ENCODE measurements around the gene MS4A4A.
A peak's percentile ranks its signal among the peaks of the same experiment; 100 is the strongest.
"Not testable (repeated sequence)": the region's sequence is repeated elsewhere in the genome, so short reads cannot be mapped to it uniquely, and the experiment has no call there.

Gene MS4A4A

DNA sequence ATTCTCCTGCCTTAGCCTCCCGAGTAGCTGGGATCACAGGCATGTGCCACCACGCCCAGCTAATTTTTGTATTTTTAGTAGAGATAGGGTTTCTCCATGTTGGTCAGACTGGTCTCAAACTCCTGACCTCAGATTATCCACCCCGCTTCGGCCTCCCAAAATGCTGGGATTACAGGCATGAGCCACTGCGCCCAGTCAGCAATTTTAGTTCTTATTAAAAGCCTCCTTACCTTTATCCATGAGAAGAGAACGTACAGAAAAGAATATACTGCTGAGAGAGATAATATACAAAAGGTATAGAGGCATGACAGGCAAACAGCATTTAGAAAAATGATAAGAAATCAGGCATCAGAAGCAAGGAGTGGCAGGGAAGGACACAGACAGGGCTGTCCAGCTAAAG, 21.4 kb downstream of the MS4A4A start:
- DNase-seq (ENCODE audit: low read depth in 1 of 2, low spot score in 1 of 2) = not testable (repeated sequence)

DNA sequence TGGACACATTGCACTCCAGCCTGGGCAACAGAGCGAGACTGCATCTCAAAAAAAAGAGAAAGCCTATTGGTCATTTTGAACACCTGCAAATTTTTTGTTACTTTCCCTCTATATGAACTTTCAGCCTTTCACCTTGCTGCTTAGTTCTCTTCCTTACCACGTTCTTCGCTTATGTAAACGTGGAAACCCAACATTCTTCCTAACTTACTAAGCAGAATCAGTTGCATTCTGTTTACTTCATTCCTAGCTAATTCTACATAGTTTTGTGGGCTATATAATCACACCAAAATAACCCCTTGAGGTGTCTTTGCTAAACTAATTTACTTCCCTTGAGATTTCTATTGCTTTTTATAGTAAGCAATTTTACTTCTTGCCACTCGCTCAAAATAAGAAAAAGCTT, 23.2 kb downstream of the MS4A4A start:
- DNase-seq (ENCODE audit: low read depth in 1 of 2, low spot score in 1 of 2) = no peak

DNA sequence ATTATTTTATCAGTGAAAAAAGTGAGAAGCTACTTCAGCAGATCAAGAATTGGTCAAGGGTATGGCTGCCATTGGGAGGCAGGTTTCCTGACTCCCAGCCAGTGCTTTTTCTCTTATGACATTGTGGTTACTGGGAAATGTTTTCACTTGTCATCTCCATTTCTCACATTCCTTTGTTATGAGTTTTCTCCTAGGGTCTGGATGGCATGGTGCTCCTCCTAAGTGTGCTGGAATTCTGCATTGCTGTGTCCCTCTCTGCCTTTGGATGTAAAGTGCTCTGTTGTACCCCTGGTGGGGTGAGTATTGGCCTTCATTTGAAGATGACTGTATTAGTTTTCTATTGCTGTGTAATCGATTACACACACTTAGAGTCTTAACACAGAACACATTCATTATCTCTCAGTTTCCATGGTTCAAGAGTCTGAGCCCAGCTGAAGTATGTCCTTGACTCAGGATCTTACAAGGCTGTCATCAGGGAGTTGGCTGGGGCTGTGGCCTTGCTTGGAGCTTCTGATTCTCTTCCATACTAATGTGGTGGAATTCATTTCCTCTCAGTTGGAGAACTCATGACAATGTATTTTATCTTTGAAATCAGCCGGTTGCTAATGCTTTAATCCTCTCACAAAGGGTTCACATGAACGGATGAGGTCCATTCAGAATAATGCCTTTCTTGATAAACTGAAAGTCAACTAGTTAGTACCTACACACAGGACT, 25.6 kb downstream of the MS4A4A start:
- no peak for DNase-seq (ENCODE audit: low read depth in 1 of 2, low spot score in 1 of 2)

DNA sequence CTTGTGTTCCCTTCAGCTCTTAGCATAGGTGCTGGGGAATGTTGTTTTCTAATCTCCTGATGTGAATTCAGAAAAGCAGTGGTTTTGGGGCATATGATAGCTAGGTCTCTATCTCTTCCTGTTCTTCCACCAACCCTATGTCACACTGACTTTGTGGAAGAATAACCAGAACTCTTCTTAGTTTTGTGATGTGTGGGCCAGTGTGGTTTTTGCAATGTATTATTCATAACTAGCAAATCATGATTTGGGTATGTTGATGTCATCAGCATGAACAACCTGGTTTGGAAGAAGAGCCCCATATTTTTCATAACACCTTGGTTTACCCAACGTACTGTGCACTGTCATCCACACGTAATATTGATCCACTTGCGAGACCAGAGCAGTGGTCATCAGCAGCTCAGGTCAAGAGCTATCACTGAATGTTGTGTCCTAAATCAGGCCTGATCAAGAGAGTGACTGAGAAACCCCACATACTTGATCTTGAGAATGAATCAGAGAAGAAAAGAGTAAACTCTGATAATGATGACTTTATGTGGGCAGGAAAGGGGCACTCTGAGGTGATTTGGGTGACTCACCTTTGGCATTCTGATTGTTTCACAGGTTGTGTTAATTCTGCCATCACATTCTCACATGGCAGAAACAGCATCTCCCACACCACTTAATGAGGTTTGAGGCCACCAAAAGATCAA, 27.2 kb downstream of the MS4A4A start:
- no peak for DNase-seq (ENCODE audit: low read depth in 1 of 2, low spot score in 1 of 2)

DNA sequence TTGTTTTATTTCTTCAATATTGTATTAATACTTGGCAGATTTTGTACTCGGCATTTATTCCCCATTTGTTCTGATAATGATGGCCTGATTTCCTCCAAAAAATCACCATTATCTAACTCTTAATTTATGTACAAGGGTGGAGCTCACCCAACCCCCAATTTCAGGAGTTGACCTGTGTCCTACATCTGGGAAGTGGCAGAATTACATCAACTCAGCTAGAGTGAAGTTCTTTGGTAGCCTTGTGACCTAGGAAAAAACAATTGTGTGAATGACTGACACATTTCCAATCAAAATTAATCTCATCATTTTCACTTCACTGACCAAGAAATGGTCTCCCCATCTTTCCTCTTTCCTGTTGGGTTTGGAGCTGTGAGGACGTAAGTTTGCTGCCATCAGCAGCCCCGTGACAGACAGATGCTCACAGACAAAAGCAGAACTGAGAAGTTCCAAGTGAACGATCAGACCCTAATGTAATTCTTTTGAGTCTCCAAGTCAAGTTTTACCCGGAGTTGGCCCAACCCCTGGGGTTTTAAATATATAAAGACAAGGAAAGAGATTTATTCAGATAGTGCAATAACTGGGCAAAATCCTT, 30.0 kb downstream of the MS4A4A start:
- no peak for DNase-seq (ENCODE audit: low read depth in 1 of 2, low spot score in 1 of 2)

DNA sequence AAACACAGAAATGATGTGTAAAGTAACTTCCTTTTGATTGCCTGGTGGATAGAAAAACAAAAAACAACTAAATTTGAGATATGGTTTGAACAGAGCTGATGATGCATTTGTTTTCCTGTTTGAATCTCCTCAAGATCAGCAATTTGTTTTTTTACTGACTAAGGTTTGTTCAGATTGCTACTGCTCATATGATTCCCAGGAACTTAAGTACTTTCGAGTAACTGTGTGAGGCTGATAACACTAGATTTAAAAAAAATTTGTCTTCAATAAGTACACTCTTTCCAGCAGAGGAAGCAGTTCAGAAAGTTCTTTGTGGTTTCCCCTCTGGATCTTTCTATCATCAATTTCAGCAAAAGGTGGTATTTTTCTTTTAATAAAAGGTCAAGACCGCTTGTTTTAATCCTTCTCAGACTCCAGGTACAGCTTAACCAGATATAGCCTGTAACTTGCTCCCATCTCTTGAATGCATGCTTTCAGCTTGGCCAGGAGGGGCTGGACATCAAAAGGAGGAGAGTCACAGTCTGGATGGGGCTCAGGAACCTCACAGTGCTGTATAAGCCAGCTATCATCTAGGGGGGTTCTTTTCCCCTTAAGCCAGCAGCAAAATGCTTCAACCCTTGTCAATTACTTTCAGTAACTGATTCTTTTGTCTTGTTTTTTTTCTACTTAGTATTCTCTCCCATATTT, 34.3 kb downstream of the MS4A4A start:
- no peak for DNase-seq (ENCODE audit: low read depth in 1 of 2, low spot score in 1 of 2)

DNA sequence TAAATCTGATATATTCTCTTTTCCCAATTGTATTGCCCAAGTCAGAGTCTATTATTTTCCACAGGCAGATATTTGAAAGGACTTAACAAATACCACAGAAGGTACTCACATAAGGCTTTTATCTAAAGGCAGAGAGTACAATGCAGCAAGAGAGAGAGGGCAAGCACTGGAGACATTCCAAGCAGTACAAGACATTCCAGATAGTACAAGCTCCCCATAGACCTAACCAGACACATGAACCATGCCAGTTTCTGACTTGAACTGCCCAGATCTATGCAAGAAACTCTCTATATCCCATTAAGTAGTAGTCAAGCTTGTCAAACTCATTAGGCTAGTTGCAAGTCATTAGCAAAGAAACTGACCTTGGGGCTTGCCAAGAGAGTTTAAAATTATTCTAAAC, 35.4 kb downstream of the MS4A4A start:
- DNase-seq (ENCODE audit: low read depth in 1 of 2, low spot score in 1 of 2) = no peak

DNA sequence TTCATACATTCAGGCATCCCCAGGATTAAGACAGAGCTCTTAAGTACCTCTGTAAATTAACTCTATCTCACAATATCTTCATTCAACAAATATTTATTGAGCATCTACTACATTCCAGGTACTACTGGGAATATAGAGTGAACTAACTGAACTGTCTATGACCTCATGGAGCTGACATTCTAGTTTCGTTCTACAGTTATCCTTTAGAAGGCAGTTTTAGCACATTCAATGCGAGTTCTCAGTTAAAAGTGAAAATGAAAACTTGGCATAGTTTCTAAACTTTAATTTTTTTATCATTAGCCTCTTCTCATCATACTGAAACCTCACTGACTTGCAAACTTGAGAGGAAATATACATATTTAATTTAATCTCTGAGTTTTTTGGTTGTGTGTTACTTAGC, 35.9 kb downstream of the MS4A4A start:
- DNase-seq (ENCODE audit: low read depth in 1 of 2, low spot score in 1 of 2) = no peak

DNA sequence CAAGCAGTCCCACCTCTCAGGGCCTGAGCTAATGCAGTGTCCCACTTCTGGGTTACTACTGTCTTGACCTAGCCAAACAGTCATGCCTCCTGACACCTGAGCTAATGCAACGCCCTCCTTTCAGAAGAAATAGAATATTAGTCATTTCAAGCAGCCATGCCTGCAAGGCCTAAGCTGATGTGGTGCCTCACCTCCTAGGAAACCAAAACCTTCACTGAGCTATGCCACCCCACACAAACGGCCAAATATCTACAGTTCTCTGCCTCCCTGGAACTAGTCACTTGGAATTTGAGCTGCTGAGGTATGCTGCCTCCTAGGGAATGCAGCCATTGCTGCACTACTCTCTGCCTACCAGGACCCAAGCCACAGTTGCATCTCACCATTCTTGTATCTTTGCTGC, 38.3 kb downstream of the MS4A4A start:
- DNase-seq (ENCODE audit: low read depth in 1 of 2, low spot score in 1 of 2) = no peak

DNA sequence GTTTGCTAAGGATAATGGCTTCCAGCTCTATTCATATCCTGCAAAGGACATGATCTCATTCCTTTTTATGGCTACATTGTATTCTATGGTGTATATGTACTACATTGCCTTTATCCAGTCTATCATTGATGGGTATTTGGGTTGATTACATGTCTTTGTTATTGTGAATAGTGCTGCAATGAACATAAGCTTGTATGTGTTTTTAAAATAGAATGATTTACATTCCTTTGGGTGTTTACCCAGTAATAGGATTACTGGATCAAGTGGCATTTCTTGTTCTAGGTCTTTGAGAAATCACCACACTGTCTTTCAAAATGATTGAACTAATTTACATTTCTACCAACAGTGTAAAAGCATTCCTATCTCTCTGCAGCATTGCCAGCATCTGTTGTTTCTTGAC, 40.6 kb downstream of the MS4A4A start:
- DNase-seq (ENCODE audit: low read depth in 1 of 2, low spot score in 1 of 2) = no peak

DNA sequence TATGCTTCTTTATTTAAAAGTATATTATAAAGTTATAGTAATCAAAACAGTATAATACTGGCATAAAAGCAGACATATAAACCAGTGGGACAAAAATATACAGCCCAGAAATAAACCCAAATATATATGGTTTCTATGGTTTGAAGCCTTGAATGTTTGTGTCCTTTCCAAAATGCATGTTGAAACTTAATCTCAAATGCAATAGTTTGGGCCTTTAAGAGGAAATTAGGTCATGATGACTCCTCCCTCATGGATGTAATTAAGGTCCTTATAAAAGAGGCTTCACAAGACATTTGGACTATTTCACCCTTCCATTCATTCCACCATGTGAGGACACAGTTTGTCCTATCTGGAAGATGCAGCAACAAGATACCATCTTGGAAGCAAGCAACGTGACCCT, 46.5 kb downstream of the MS4A4A start, which contains the start of gene MS4A6E:
TSS of gene MS4A6E (plus strand) at position 301 of the 400 bp plus-strand sequence. CDS start 7,641 bp downstream, outside the sequence.
- DNase-seq (ENCODE audit: low read depth in 1 of 2, low spot score in 1 of 2) = no peak

DNA sequence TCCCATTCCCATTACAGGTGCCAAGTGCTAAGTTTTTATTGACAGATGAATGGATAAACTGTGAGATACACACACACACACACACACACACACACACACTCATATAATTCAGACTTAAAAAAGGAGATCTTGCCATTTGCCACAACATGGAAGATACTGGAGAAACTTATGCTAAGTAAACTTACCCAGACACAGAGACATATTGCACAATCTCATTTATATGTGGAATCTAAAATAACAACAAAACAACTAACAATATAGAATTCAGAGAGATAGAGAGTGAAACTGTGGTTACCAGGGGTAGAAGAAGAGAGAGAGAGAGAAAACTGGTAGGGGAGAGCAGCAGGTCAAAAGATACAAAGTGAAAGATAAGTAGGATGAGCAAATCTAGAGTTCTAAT, 48.0 kb downstream of the MS4A4A start:
- no peak for DNase-seq (ENCODE audit: low read depth in 1 of 2, low spot score in 1 of 2)

DNA sequence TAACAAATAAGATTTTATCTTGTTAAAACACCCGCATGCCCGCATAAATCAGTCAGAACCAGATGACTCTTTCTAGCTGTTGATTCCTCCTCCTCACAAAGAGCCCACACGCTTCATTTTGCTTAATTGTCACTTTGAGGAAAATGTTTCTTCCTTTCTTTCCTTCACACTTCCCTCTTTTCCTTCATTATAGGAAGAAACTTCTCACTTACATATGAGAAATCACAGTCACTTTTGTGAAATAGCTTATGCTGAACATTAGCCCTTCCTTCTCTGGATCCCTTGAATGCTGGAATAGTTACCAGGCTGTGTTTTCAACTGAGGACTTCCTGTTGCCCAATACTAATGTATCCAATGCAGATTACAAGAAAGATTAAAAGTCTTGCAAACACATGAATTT, 52.4 kb downstream of the MS4A4A start:
- no peak for DNase-seq (ENCODE audit: low read depth in 1 of 2, low spot score in 1 of 2)

DNA sequence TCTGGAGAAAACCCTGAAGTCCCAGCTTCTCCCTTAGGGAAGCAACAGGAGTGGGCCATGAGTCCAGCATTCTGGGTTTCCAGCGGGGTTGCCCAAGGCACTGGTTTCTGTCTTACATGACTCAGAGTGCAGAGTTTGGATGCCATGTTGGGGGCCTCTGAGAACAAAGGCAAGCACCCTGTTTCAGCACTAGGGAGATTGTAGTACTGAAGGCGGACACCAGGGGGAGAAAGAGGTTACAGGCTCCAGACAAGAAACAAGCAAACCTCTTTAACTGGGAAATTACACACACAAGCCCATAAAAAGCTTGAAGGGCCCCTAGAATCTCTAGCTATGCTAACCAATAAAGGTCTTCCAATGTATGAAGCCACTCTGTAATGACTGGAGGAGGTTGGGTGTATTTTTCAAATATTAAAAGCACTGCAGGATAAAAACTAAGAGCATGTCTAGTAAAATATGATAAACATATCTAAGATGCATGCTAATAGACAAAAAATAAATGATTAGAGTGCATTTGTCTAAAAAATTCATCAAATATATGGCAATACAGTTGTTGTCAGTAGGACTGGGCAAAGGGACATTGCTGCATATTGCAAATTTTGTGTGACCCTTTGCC, 53.6 kb downstream of the MS4A4A start:
- DNase-seq (ENCODE audit: low read depth in 1 of 2, low spot score in 1 of 2) = peak; percentile 6 to 15

DNA sequence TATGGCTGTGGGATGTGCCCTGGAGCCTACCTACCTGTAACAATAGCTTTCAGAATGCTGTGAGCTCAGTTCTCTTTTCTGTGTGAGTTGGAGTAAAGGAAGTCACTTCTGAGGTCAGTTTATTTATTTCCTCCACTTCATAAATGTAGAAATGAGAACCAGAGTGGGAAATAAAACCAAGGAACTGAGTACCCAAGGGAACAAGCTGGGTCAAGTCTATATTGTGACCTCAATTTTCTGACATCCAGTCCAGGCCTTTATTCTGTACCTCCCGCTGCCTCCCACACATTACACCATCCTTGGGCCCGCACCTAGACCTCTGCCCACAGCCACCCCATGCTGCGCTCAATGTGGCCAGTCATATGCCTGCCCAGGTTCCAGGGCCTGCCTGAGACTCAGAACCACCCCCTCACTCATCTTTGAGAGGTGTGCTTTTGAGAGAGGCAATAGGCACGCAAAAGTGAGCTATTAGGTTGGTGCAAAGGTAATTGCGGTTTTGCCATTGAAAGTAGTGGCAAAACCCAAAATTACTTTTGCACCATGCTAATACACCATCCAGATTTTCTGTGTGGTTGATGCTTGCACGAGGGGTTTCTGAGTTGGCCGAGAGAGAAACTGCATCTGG, 56.4 kb downstream of the MS4A4A start:
- no peak for DNase-seq (ENCODE audit: low read depth in 1 of 2, low spot score in 1 of 2)

DNA sequence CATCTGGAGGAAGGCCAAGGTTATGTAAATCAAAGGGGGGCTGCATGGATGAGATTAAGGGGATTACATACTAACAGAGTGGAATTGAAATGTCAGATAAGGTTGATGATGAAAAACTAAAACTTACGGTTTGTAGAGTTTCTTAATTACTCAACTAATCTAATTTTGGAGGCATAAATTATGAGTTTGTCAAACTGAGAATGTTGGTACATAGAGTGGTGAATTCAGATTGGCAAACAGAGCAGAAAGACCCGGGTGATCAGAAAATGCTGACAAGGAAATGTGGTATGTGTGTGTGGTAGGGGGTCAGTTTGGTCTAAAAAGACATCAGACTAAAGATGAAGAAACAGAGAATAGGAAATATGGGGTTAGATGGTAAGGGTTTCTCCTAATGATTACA, 57.6 kb downstream of the MS4A4A start:
- DNase-seq (ENCODE audit: low read depth in 1 of 2, low spot score in 1 of 2) = no peak

DNA sequence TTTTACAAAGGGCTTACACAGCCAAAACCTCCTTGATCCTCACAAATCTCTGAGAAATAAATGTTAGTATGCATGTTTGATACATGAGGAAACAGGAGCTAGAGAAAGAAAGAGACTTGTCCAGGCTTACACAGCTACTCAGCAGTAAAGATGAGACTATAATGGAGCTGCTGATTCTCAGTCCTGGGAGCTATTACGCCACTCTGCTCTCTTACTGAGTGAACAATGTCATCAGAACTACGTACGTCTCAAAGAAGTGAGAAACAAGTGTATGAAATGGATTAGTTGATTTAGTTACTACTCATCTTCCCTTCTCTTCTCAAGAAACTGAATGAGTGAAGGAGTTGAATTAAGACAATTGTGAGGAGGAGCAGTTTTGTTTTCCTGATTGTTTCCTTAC, 58.9 kb downstream of the MS4A4A start:
- no peak for DNase-seq (ENCODE audit: low read depth in 1 of 2, low spot score in 1 of 2)

DNA sequence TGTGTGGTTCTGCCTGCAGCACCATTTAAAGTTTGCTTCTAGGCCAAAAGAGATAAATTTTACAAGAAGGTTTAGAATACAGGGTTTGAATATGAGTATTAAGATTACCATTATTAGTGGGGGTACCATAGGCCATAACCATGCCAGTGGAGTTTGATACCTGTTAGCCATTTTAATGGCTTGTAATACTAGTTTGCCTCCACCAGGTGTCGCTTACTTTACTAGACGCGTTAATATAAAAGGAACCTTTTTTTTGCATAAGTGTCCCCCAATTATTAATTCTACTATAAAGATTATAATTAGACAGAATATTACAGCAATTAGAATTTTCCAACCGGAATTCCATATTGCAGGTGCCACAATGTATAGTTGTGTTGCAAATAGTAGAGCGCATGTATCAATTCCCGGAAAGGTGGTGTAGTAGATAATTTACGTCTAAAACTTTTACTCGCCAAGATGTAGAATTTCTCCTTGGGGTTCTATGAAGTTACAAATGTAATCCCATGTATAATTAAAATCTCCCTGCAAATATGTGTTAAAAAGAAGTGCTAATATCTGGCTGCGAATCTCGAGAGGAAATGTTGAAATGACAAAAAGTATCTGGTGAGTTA, 62.7 kb downstream of the MS4A4A start:
- no peak for DNase-seq (ENCODE audit: low read depth in 1 of 2, low spot score in 1 of 2)

DNA sequence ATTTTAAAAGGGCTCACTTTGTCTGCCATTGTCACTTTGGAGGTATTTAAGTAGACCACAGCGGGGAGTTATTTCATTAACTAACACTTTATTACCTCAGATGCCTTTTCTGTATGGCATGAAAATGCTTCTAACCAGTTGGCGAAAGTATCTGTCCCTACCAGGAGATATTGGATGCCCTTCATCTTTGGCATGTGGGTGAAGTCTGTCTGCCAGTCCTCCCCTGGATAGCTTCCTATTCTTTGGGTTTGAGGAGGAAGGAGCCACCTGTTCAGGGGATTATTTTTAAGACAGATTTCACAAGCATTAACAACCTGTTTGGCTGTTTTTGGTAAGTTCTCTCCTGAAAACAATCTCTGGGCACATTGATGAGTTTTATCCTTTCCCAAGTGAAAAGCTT, 63.7 kb downstream of the MS4A4A start:
- DNase-seq (ENCODE audit: low read depth in 1 of 2, low spot score in 1 of 2) = no peak

DNA sequence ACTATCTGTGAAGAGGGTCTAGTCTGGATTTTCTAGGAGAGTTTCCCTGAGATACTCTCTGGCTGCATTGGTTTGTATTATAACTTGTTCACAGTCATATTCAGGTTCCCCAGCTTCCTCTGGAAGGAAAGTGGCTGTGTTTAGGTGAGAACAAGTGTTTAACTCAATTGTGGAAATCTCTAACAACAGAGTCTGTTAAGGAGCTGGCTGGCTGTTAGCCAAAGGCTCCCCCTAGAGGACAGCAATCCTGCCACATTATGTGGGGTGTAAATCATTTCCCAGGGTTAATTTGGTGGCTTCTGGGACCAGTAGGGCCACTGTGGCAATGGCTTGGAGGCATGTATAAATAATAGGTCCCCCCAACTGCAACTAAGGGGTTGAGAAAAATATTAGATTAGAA, 65.0 kb downstream of the MS4A4A start:
- no peak for DNase-seq (ENCODE audit: low read depth in 1 of 2, low spot score in 1 of 2)
